ENCODE data around the gene NALCN. TPM values are rescaled to one million over a fixed set of nuclear protein-coding genes. Genes with fewer than 3 reads are reported as not detected.

The NALCN gene
- total and polyA plus RNA-seq, 9 donors: 0.17 to 21.6 (median 1.4) TPM

GRCh38 chr13:101049166-101049850, 367.0 kb downstream of the NALCN start:
- DNase-seq: no peak
- 52 to 59% (median 54%) methylated on average over 6 of the region's 6 CpGs for WGBS, 3 donors
- TF ChIP-seq POLR2A (IDR thresholded peaks at IDR 0.05): no peak
- TF ChIP-seq EP300 (IDR thresholded peaks at IDR 0.05): no peak
- TF ChIP-seq CTCF (IDR thresholded peaks at IDR 0.05): no peak

GRCh38 chr13:101036546-101036945, 379.8 kb downstream of the NALCN start:
- intact Hi-C loops (cut with DNase I): no loop called here

More at GRCh38 chr13:101049166-101049850, 367.0 kb downstream of the NALCN start:
- Histone ChIP-seq H3K4me3 (no peak overlapping the region), H3K36me3 (no peaks in the 10 kb centered on the region), H3K9me3 (no peaks in the 10 kb centered on the region), H3K27ac (no peak overlapping the region), H3K27me3 (no peaks in the 10 kb centered on the region), H3K4me1 (ENCODE audit: insufficient read depth) (no peaks in the 10 kb centered on the region)
- intact Hi-C loops (cut with DNase I): no loop called here

GRCh38 chr13:101035119-101035620, 381.1 kb downstream of the NALCN start:
- 71 to 86% (median 76%) methylated on average over 6 of the region's 6 CpGs for WGBS, 3 donors
- H3K36me3 ChIP-seq: no peaks in the 10 kb centered on the region
- H3K27ac ChIP-seq: no peak overlapping the region
- H3K4me3 ChIP-seq: no peak overlapping the region
- intact Hi-C loops (cut with DNase I): no loop called here
- no peak for TF ChIP-seq POLR2A (IDR thresholded peaks at IDR 0.05)
- no peak for TF ChIP-seq EP300 (IDR thresholded peaks at IDR 0.05)
- no peak for TF ChIP-seq CTCF (IDR thresholded peaks at IDR 0.05)
- H3K4me1 ChIP-seq (ENCODE audit: insufficient read depth): no peaks in the 10 kb centered on the region
- no peaks in the 10 kb centered on the region for H3K27me3 ChIP-seq
- DNase-seq: no peak
- H3K9me3 ChIP-seq: no peaks in the 10 kb centered on the region

More at GRCh38 chr13:101036546-101036945, 379.8 kb downstream of the NALCN start:
- Histone ChIP-seq H3K9me3 (no peaks in the 10 kb centered on the region), H3K4me1 (ENCODE audit: insufficient read depth) (no peaks in the 10 kb centered on the region), H3K4me3 (no peak overlapping the region), H3K36me3 (no peaks in the 10 kb centered on the region), H3K27me3 (no peaks in the 10 kb centered on the region), H3K27ac (no peak overlapping the region)
- DNase-seq: no peak
- WGBS, 3 donors: 44 to 46% (median 45%) methylated on average over 4 of the region's 4 CpGs
- TF ChIP-seq EP300 (IDR thresholded peaks at IDR 0.05) (no peak), CTCF (IDR thresholded peaks at IDR 0.05) (no peak), POLR2A (IDR thresholded peaks at IDR 0.05) (no peak)

GRCh38 chr13:101026736-101027398, 389.4 kb downstream of the NALCN start:
- no peak for TF ChIP-seq POLR2A (IDR thresholded peaks at IDR 0.05)
- TF ChIP-seq CTCF (IDR thresholded peaks at IDR 0.05): no peak
- TF ChIP-seq EP300 (IDR thresholded peaks at IDR 0.05): no peak
- intact Hi-C loops (cut with DNase I): no loop called here
- Histone ChIP-seq H3K9me3 (no peaks in the 10 kb centered on the region), H3K4me1 (ENCODE audit: insufficient read depth) (no peaks in the 10 kb centered on the region), H3K27ac (no peak overlapping the region), H3K4me3 (no peak overlapping the region), H3K27me3 (no peaks in the 10 kb centered on the region), H3K36me3 (no peaks in the 10 kb centered on the region)
- DNase-seq: no peak
- 77 to 91% (median 81%) methylated on average over 4 of the region's 4 CpGs for WGBS, 3 donors

Measured in ovary (tissue), 9 donors.